ENCODE measurements around the gene SFMBT2. TPM values are rescaled to one million over a fixed set of nuclear protein-coding genes. Genes with fewer than 3 reads are reported as not detected.

Gene SFMBT2
- total RNA-seq, 4 donors from 2014 or later, result 1.2 to 5.5 (median 3.2) TPM

- no peak for DNase-seq (ENCODE audit: low spot score in 2 of 2)
- Histone ChIP-seq H3K36me3 (no peaks in the 10 kb centered on the region), H3K27ac (no peak overlapping the region), H3K4me1 (no peaks in the 10 kb centered on the region), H3K9me3 (no peaks in the 10 kb centered on the region), H3K27me3 (no peaks in the 10 kb centered on the region), H3K4me3 (no peak overlapping the region)
- TF ChIP-seq POLR2AphosphoS5 (IDR thresholded peaks at IDR 0.05) (no peak), CTCF (IDR thresholded peaks at IDR 0.05) (no peak), POLR2A (IDR thresholded peaks at IDR 0.05) (no peak), EP300 (IDR thresholded peaks at IDR 0.05) (no peak)
- WGBS, result 80% methylated on average over 7 of the region's 7 CpGs
These were observed 25.7 kb downstream of the SFMBT2 start for GRCh38 chr10:7385114-7385513.

GRCh38 chr10:7383442-7383841 lies 27.4 kb downstream of the SFMBT2 start:
- 88% methylated on average over 7 of the region's 7 CpGs for WGBS
- TF ChIP-seq POLR2AphosphoS5 (IDR thresholded peaks at IDR 0.05) (no peak), EP300 (IDR thresholded peaks at IDR 0.05) (no peak), POLR2A (IDR thresholded peaks at IDR 0.05) (no peak), CTCF (IDR thresholded peaks at IDR 0.05) (no peak)
- no peaks in the 10 kb centered on the region for H3K27me3 ChIP-seq
- no peak overlapping the region for H3K27ac ChIP-seq
- DNase-seq (ENCODE audit: low spot score in 2 of 2), result no peak
- H3K4me3 ChIP-seq, result no peak overlapping the region
- H3K36me3 ChIP-seq, result no peaks in the 10 kb centered on the region
- no peaks in the 10 kb centered on the region for H3K4me1 ChIP-seq
- H3K9me3 ChIP-seq, result no peaks in the 10 kb centered on the region

- Histone ChIP-seq H3K36me3 (no peaks in the 10 kb centered on the region), H3K9me3 (no peaks in the 10 kb centered on the region), H3K27me3 (no peaks in the 10 kb centered on the region), H3K27ac (no peak overlapping the region), H3K4me3 (no peak overlapping the region), H3K4me1 (no peaks in the 10 kb centered on the region)
- TF ChIP-seq POLR2A (IDR thresholded peaks at IDR 0.05) (no peak), CTCF (IDR thresholded peaks at IDR 0.05) (no peak), POLR2AphosphoS5 (IDR thresholded peaks at IDR 0.05) (no peak), EP300 (IDR thresholded peaks at IDR 0.05) (no peak)
- no peak for DNase-seq (ENCODE audit: low spot score in 2 of 2)
- WGBS, result 92% methylated on average over 5 of the region's 5 CpGs
These were observed 30.1 kb downstream of the SFMBT2 start for GRCh38 chr10:7380704-7381241.

GRCh38 chr10:7378602-7379403 lies 32.0 kb downstream of the SFMBT2 start:
- TF ChIP-seq POLR2A (IDR thresholded peaks at IDR 0.05), result no peak
- TF ChIP-seq EP300 (IDR thresholded peaks at IDR 0.05), result no peak
- TF ChIP-seq POLR2AphosphoS5 (IDR thresholded peaks at IDR 0.05), result no peak
- TF ChIP-seq CTCF (IDR thresholded peaks at IDR 0.05), result no peak
- Histone ChIP-seq H3K4me3 (no peak overlapping the region), H3K9me3 (no peaks in the 10 kb centered on the region), H3K27me3 (no peaks in the 10 kb centered on the region), H3K4me1 (no peaks in the 10 kb centered on the region), H3K36me3 (no peaks in the 10 kb centered on the region), H3K27ac (no peak overlapping the region)
- WGBS, result 91% methylated on average over 8 of the region's 8 CpGs
- DNase-seq (ENCODE audit: low spot score in 2 of 2), result no peak

- Histone ChIP-seq H3K36me3 (peaks cover 5% of the 10 kb centered on the region), H3K9me3 (no peaks in the 10 kb centered on the region), H3K27ac (no peak overlapping the region), H3K4me3 (no peak overlapping the region), H3K27me3 (no peaks in the 10 kb centered on the region), H3K4me1 (no peaks in the 10 kb centered on the region)
- no peak for DNase-seq (ENCODE audit: low spot score in 2 of 2)
- no peak for TF ChIP-seq POLR2AphosphoS5 (IDR thresholded peaks at IDR 0.05)
- no peak for TF ChIP-seq POLR2A (IDR thresholded peaks at IDR 0.05)
- TF ChIP-seq EP300 (IDR thresholded peaks at IDR 0.05), result no peak
- no peak for TF ChIP-seq CTCF (IDR thresholded peaks at IDR 0.05)
- WGBS, result 92% methylated on average over 7 of the region's 7 CpGs
These were observed 33.1 kb downstream of the SFMBT2 start for GRCh38 chr10:7377614-7378248.

All from suprapubic skin (tissue), 4 donors.